ENCODE results near the gene CPNE5.

- TF ChIP-seq CTCF (IDR thresholded peaks at IDR 0.05) (no peak), POLR2A (IDR thresholded peaks at IDR 0.05) (no peak)
Observed at GRCh38 chr6:36769183-36769675, 70.0 kb downstream of the CPNE5 start.

Measured in prostate gland (tissue), 2 donors.